ENCODE measurements around the gene MS4A15.

DNA sequence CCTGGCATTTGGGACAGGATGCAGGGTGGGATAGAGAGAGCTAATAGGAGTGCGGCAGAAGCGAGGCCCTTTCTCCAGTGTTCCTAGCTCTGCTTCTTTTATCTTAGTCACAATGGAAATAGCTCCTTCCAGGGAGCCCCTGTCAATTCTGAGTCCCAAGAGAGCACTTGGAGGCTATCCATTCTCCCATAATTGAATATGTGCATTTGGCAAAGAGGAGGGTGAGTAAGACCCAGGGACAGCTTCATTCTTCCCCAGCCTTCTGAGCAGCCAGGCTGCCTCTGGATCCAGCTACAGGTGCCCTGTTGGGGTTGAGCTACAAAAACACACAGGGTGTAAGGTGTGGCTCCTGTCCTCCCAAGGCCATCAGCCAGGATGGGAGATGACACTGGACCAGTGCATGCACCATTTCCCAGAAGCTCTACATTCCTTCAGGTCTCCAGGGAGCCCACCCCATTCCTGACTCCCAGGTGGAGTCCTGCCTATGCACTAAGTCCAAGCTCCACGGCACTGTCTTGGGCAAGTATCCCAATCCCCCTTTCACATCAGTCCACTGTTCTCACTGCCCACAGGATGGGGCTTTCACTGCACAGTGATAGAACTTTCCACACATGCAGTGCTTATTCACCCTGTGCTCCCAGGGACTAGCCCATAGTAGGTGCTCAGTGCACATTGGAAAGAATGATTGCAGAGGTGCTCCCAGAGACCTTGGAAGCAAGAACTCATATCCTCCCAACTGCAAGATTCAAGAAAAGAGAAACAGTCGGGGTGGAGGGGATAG is 34.7 kb downstream of the MS4A15 start:
- TF ChIP-seq, protein P1, sequence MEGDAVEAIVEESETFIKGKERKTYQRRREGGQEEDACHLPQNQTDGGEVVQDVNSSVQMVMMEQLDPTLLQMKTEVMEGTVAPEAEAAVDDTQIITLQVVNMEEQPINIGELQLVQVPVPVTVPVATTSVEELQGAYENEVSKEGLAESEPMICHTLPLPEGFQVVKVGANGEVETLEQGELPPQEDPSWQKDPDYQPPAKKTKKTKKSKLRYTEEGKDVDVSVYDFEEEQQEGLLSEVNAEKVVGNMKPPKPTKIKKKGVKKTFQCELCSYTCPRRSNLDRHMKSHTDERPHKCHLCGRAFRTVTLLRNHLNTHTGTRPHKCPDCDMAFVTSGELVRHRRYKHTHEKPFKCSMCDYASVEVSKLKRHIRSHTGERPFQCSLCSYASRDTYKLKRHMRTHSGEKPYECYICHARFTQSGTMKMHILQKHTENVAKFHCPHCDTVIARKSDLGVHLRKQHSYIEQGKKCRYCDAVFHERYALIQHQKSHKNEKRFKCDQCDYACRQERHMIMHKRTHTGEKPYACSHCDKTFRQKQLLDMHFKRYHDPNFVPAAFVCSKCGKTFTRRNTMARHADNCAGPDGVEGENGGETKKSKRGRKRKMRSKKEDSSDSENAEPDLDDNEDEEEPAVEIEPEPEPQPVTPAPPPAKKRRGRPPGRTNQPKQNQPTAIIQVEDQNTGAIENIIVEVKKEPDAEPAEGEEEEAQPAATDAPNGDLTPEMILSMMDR (IDR thresholded peaks at IDR 0.05) = no peak
- no peak for TF ChIP-seq POLR2A (IDR thresholded peaks at IDR 0.05)
